ENCODE data around the gene CCDC192.

GRCh38 chr5:127746756-127747155 is 43.6 kb downstream of the CCDC192 start:
- TF ChIP-seq CTCF (conservative IDR thresholded peaks at IDR 0.05 in 1 of 2, IDR thresholded peaks at IDR 0.05 in 1 of 2; ENCODE audit: extremely low read depth in 1 of 2, insufficient read depth in 1 of 2, low read depth in 1 of 2, low read length in 2 of 2) (peak; percentile 55 to 59), EZH2 (IDR thresholded peaks at IDR 0.05; ENCODE audit: borderline replicate concordance, low read length) (no peak)

All from mammary epithelial cell (primary cell).